ENCODE measurements around the gene PDE10A.

DNA sequence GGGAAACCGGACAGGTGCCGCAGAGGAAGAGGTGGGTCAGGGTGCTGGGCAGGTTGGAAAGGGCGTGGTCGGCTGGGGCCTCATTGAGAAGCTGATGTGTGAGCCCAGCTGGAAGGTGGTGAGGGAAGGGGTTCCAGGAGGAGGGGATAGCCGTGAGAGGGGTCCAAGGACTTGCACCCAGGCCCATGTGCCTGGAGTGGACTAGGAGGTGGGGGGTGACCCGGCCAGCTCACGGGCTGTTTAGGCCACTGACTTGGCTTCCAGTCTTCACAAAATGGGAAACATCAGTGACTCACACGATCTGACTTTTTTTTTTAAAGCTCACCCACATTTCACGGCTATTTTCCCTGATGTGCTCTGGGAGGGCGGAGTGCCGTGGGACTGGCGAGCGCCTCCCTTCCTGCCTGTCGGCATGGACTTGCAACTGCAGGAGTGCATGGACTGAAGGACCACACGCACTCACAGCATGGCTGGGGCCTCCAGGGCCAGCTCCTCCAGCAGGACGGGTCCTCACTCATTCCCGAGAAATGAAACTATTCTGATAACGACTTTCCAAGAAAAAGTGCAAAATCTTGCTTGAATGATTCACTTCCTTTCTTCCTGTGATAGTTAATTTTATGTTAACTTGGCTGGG, 13.5 kb upstream of the PDE10A start:
- TF ChIP-seq, protein P1, sequence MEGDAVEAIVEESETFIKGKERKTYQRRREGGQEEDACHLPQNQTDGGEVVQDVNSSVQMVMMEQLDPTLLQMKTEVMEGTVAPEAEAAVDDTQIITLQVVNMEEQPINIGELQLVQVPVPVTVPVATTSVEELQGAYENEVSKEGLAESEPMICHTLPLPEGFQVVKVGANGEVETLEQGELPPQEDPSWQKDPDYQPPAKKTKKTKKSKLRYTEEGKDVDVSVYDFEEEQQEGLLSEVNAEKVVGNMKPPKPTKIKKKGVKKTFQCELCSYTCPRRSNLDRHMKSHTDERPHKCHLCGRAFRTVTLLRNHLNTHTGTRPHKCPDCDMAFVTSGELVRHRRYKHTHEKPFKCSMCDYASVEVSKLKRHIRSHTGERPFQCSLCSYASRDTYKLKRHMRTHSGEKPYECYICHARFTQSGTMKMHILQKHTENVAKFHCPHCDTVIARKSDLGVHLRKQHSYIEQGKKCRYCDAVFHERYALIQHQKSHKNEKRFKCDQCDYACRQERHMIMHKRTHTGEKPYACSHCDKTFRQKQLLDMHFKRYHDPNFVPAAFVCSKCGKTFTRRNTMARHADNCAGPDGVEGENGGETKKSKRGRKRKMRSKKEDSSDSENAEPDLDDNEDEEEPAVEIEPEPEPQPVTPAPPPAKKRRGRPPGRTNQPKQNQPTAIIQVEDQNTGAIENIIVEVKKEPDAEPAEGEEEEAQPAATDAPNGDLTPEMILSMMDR (IDR thresholded peaks at IDR 0.05): no peak
- TF ChIP-seq POLR2A (IDR thresholded peaks at IDR 0.05): no peak

Measured in suprapubic skin (tissue), 3 donors.